Nephron progenitor cell (in vitro differentiated cells): Measurements from ENCODE around the gene SRI.
A peak's percentile ranks its signal among the peaks of the same experiment; 100 is the strongest.

ENCODE experiments used
- DNase-seq: peaks from one replicate; pipeline ENCODE4 v3.0.0; 2021
- H3K27ac Mint-ChIP-seq: 2 replicates; pipeline ENCODE4 v1.8.0; 2021; ENCODE audit warnings: mild to moderate bottlenecking, moderate library complexity, mixed read lengths
- H3K27me3 Mint-ChIP-seq: 2 replicates; pipeline ENCODE4 v1.8.0; 2021; ENCODE audit warnings: mild to moderate bottlenecking, low read depth, mixed read lengths; ENCODE audit not compliant: poor library complexity
- H3K36me3 Mint-ChIP-seq: 2 replicates; pipeline ENCODE4 v1.8.0; 2021; ENCODE audit warnings: low read depth, mixed read lengths
- H3K4me1 Mint-ChIP-seq: 2 replicates; pipeline ENCODE4 v1.8.0; 2021; ENCODE audit warnings: mixed read lengths
- H3K4me3 Mint-ChIP-seq: 2 replicates; pipeline ENCODE4 v1.8.0; 2021; ENCODE audit warnings: mild to moderate bottlenecking, moderate library complexity, mixed read lengths
- H3K9me3 Mint-ChIP-seq: 2 replicates; pipeline ENCODE4 v1.8.0; 2021; ENCODE audit warnings: mild to moderate bottlenecking, moderate library complexity, mixed read lengths
- TF ChIP-seq, protein P1 (sequence below): fragments of 200-600 bp; sonication (generic); IDR thresholded peaks from 2 replicates; pipeline ENCODE4 v1.5.0; 2021; ENCODE audit warnings: antibody characterized with exemption

The SRI gene

DNA sequence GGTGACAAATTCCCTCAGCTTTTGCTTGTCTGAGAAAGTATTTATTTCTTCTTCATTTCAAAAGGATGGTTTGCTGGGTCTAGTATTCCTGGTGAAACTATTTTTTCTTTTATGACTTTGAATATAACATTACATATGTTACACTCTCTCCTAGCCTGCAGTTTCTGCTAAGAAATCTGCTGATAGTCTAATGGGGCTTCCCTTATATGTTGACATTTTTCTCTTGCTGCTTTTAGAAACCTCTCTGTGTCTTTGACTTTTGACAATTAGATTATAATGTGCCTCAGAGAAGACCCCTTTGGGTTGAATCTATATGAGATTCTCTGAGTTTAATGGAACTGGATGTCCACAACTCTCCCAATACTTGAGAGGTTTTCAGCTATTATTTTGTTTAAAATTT is 33.8 kb upstream of the SRI start:
- Mint-ChIP-seq H3K36me3 (peaks cover 5% of the 10 kb centered on the region), H3K4me1 (no peaks in the 10 kb centered on the region), H3K27ac (no peak overlapping the region), H3K27me3 (peaks cover 7% of the 10 kb centered on the region), H3K9me3 (peaks cover 25% of the 10 kb centered on the region), H3K4me3 (no peak overlapping the region)
- no peak for DNase-seq
- TF ChIP-seq, protein P1, sequence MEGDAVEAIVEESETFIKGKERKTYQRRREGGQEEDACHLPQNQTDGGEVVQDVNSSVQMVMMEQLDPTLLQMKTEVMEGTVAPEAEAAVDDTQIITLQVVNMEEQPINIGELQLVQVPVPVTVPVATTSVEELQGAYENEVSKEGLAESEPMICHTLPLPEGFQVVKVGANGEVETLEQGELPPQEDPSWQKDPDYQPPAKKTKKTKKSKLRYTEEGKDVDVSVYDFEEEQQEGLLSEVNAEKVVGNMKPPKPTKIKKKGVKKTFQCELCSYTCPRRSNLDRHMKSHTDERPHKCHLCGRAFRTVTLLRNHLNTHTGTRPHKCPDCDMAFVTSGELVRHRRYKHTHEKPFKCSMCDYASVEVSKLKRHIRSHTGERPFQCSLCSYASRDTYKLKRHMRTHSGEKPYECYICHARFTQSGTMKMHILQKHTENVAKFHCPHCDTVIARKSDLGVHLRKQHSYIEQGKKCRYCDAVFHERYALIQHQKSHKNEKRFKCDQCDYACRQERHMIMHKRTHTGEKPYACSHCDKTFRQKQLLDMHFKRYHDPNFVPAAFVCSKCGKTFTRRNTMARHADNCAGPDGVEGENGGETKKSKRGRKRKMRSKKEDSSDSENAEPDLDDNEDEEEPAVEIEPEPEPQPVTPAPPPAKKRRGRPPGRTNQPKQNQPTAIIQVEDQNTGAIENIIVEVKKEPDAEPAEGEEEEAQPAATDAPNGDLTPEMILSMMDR: no peak

DNA sequence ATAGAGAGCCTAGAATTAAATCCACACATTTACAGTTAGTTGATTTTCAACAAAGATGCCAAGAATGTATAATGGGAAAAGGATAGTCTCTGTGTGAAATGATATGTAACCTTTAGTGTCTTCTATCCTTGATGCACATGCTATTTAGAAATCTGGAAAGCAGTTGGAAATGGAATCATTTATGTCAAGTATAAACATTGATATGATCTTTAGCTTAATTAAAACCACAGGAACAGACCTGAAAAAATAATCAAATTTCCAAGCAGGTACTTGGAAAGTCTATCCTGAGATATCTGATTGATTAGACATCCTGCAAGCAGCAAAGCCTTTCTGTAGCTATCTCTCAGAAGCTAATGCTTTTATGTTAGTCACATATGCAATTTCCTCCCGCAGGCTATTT is 24.4 kb upstream of the SRI start:
- no peak for DNase-seq
- Mint-ChIP-seq H3K36me3 (no peaks in the 10 kb centered on the region), H3K4me1 (peaks cover 6% of the 10 kb centered on the region), H3K27me3 (no peaks in the 10 kb centered on the region), H3K9me3 (peaks cover 3% of the 10 kb centered on the region), H3K4me3 (no peak overlapping the region), H3K27ac (no peak overlapping the region)
- TF ChIP-seq, protein P1: no peak

DNA sequence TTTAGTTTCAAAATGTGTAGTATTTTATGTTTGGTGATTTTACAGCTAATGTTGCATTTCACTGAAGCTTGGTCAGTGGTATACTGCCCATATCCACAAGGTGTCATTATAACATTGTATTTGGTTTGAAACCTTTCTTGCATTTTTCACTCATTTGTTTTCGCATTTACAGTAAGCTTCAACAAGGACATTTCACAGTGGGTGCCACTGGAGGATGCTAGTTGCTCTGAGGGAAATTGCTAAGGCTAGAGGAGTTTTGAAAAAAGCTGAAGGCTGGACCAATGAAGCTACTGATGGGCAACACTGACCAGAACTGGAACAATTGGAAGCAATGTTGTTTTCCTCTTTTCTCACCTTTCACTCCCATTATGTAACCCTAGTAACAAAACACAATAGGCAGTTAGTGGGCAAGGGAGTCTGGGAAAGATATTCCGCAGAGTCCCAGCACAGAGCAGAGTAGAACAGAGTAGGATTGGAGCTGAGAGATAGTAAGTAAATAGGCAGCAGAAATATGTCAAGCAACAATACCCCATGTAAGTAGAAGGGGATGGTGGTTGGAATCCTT is 23.6 kb upstream of the SRI start:
- TF ChIP-seq, protein P1: peak; percentile 74
- Mint-ChIP-seq H3K36me3 (no peaks in the 10 kb centered on the region), H3K4me3 (no peak overlapping the region), H3K4me1 (peaks cover 6% of the 10 kb centered on the region), H3K9me3 (peaks cover 3% of the 10 kb centered on the region), H3K27me3 (no peaks in the 10 kb centered on the region), H3K27ac (peak overlapping the region; percentile 68)
- DNase-seq: no peak

DNA sequence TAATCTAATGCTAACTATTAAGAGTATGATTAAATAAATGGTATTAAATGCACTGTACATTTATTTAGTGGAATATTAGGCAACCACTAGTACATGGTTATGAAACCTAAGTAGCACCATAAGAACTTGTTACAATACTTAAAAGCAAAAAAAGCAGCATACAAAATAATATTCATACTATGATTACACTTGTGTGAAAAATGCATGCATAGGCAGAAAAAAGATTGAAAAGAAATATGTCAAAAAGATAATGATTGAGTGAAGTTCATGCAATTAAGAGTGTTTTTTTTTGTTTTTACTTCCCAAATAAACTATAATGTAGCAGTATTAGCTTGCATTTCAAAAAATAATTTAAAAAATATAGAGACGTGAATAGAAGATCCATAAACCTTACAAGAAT is 20.0 kb upstream of the SRI start:
- Mint-ChIP-seq H3K4me1 (peaks cover 6% of the 10 kb centered on the region), H3K27me3 (no peaks in the 10 kb centered on the region), H3K27ac (no peak overlapping the region), H3K9me3 (no peaks in the 10 kb centered on the region), H3K36me3 (no peaks in the 10 kb centered on the region), H3K4me3 (no peak overlapping the region)
- DNase-seq: no peak
- TF ChIP-seq, protein P1: no peak

DNA sequence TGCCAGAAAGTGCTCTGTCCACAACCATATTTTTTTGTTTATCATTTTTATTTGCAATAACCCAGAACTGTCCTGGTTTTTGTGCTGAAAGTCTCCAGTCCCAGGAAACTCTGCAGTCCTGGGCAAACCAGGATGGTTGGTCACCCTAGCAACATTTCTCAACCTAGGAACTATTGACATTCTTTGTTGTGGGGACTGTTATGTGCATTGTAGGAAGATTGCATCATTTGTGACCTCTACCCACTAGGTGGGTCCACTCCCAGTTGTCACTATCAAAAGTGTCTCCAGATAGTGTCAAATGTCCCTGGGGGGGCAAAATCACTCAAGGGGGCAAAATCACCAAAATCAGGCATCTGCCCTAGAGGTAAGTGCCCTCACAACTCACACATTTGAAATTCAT is 14.0 kb upstream of the SRI start:
- Mint-ChIP-seq H3K36me3 (no peaks in the 10 kb centered on the region), H3K27ac (no peak overlapping the region), H3K4me1 (no peaks in the 10 kb centered on the region), H3K27me3 (peaks cover 3% of the 10 kb centered on the region), H3K9me3 (peaks cover 4% of the 10 kb centered on the region), H3K4me3 (no peak overlapping the region)
- TF ChIP-seq, protein P1: no peak
- no peak for DNase-seq

DNA sequence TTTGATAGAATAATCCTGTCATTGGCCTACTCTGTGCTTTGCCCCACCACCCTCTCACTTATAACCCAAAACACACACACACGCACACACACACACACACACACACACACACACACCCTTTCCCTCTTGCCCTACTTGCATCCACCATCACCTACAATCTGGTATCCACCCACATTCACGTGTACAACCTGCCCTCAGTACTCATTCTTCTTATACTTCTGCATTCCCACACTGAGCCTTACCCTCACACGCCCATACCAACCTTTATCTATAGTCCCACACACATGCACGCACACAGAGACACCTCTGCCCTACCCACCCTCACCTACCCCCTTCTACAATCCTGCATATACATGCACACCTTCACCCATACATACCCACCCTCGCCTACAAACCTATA is 10.8 kb upstream of the SRI start:
- DNase-seq: no peak
- H3K27ac Mint-ChIP-seq: no peak overlapping the region
- TF ChIP-seq, protein P1: no peak
- no peak overlapping the region for H3K4me3 Mint-ChIP-seq
- no peaks in the 10 kb centered on the region for H3K4me1 Mint-ChIP-seq
- peaks cover 6% of the 10 kb centered on the region for H3K27me3 Mint-ChIP-seq
- H3K9me3 Mint-ChIP-seq: peaks cover 11% of the 10 kb centered on the region
- no peaks in the 10 kb centered on the region for H3K36me3 Mint-ChIP-seq
